HG03095 (cell line): Measurements from ENCODE around the gene PCP4.
"Not testable (repeated sequence)": the region's sequence is repeated elsewhere in the genome, so short reads cannot be mapped to it uniquely, and the experiment has no call there.

Experiments used
- ATAC-seq: cut with Tn5 transposase; IDR thresholded peaks from one replicate; pipeline ENCODE4 v1.9.1; 2021; ENCODE audit warnings: moderate library complexity; ENCODE audit not compliant: unreplicated experiment

Gene PCP4

DNA sequence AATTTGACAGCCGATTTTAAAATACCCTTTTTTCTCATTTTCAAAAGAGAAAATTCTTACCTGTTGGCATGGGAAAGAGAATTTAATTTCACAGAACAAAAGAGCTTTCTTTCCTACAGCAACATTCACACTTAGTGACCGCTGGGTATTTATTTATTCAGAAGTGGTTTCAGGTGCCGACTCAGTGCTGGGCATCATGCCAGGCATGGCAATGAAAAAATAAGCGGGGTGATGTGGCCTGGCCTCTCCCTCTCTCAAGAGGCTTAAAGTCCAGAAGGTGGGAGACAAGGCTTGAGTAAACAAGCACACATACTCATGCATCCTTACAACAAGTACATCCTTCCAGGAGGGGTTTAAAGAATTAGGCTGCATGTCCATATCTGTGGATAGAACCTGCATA lies 4.1 kb upstream of the PCP4 start:
- ATAC-seq, result no peak

DNA sequence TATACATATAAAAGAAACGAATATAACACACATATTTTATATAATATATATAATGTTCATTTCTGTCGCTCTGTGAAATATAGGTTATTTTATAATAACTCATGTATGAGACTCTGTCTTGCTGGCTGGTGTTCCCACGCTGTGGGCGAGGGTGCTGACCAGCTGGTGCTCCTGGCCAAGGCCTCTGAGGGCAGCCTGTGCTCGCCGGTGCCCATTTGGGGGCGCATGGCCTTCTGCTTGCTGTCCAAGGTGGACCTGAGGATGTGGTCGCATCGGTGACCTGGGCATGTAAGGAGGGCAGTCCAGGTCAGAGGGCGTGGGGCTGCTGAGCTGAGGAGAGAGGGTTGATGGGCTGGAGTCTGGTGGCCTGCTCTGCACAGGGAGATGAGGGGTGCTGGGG lies 1.1 kb upstream of the PCP4 start:
- ATAC-seq, result no peak

- no peak for ATAC-seq
These were observed 2.0 kb downstream of the PCP4 start for GRCh38 chr21:39869141-39869818.

- no peak for ATAC-seq
These were observed 6.4 kb downstream of the PCP4 start for GRCh38 chr21:39873687-39874086.

- no peak for ATAC-seq
These were observed 7.0 kb downstream of the PCP4 start for GRCh38 chr21:39874206-39874605.

DNA sequence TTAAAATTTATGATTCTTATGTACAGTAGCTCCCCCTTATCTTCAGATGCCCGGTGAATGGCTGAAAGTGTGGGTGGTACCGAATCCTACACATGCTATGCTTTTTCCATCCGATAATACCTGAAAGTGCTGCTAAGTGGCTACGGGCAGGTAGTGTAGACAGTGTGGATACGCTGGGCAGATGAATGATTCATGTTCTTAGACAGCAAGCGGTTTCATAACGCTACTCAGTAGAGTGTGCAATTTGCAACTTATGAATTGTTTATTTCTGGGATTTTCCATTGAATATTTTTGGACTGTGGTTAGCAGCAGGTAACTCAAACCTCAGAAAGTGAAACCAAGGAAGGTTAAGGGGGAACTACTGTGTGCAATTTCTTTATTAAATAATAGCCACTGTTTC lies 7.5 kb downstream of the PCP4 start:
- ATAC-seq, result no peak

- ATAC-seq, result no peak
These were observed 14.4 kb downstream of the PCP4 start for GRCh38 chr21:39881661-39882060.

DNA sequence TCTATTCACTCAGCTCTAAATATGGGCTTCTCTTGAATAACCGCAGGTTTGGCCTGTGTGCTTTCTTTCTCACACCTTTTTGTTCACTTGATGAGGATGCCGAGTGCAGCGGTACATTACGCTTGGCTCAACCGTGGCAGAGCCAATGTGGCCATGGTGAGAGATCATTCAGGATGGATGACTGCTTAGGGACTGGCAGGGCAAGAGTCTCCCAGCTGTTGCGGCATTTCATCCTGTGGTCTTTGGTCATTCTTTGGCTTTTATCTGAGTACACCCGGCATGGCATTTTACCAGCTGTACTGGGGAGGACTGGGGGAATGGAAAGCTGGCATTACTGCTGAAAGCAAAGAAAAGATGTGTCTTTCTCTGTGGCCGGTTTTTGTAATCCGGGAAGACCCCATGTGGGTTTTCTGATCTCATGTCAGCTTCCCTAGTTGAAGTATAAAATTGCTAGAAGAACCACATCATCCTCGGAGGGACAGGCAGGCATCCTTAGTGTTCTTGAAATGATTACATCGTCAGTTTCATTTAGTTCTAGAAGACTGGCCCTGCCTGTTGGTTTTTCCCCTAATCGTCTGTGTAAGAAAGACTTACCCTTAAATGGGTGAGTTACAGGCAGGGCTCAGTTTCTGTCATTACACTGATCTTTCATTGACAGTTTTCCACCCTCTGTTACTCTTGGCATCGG lies 15.1 kb downstream of the PCP4 start:
- no peak for ATAC-seq

DNA sequence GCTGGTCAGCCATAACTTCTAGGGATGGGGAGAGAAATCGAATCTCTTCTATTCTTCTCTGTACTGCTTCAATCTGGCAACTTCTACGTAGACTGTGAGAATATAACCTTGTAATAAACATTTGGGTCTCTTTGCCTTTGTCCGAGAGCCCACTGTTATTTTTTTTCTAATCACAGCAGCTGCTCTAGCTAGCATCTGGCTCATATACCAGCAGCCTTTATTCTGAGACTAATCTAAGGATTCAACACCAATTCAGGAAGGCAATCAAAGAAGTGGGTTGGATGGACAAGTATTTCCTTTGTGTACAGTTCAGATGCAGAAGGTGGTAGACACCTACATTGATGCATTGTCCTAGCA lies 15.6 kb downstream of the PCP4 start:
- no peak for ATAC-seq

DNA sequence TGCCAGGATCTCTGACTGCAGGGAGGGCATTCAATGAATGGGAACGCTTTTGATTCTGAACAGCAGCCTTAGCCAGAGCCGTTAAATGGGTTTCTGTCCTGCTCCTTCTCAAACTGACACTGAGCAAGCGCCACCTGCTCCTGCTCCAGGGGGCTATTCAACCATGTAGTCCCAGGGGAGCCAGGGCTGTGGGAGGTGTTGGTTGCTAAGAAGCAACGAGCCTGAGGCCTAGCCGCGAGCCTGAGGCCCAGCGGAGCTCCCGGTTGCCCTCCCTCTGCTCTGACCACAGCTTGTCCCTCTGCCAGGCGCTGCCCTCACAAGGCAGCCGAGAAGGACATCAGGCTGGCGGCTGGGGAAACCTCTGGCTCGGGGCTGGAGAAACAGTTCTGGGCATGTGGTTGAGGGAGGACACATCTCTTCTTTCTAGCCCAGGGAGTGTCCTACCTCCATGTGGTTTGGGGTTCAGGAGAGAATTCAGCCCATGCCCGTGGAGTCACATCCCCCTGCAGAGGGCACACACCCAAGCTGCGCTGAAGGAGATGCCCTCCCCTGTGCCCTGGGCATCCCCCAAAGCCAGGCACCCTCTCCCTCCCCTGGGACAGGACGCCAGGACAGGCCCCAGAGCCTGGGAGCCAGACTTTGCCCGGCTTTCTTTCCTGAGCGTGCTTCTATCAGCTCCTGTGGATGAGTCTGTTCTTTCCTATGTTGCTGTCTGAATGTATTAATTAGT lies 18.0 kb downstream of the PCP4 start:
- ATAC-seq, result no peak

DNA sequence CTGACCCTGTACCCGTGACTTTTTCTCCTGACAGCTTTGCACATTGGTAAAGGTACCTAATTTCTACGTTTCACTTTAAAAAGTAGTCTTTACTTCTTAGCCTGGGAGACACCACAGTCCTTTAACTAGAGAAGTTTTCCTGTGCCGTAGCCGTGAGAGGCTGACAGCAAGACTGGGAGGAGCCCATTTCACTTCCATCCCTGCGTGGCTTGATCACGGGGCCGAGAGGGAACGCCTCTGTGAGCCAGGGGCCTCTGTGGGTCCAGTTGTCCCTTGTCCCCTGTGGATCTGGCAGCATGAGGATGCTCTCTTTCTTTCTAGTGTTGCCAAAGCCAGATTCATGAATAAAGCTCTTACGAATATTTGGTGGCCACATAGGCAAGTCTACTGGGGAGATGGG lies 21.6 kb downstream of the PCP4 start:
- ATAC-seq, result no peak

DNA sequence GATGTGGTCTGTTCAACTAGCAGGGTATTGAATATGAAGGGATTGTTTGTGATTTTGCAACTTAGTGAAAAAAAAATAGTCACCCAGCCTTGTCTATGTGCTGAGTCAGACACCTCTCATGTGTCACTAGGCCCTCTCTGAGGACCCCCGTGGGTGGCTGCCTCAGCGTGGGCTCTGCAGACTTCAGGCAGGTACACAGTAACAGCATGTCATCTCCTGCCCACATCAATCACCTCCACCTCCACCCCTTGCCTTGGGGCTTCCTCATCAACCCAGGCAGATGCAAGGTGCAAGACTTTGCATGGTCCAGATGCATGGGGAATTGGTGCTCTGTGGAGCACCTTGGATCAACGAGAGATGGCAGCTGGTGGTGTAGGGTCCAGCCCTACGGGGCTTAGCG lies 23.9 kb downstream of the PCP4 start:
- ATAC-seq, result no peak

- ATAC-seq, result not testable (repeated sequence)
These were observed 24.6 kb downstream of the PCP4 start for GRCh38 chr21:39891863-39892262.

DNA sequence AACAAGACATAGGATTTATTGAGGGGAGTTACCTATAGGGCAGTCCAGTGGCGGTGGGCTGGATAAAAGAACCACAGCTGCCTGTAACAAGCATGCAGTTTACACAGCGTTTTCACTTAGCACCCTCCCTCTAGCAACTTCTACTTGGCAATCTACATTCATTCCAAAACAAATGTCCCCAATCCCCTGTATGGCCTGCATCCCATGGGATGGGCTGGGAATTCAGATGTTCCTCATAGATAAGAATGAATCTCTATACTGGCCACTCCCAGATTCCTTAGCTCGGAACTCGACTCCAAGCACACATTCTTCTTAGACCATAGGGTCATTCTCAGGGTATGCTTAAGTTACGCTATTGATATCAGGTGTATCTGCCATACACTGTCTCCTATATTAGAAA lies 33.3 kb downstream of the PCP4 start:
- no peak for ATAC-seq

- no peak for ATAC-seq
These were observed 33.7 kb downstream of the PCP4 start for GRCh38 chr21:39900911-39901310.

DNA sequence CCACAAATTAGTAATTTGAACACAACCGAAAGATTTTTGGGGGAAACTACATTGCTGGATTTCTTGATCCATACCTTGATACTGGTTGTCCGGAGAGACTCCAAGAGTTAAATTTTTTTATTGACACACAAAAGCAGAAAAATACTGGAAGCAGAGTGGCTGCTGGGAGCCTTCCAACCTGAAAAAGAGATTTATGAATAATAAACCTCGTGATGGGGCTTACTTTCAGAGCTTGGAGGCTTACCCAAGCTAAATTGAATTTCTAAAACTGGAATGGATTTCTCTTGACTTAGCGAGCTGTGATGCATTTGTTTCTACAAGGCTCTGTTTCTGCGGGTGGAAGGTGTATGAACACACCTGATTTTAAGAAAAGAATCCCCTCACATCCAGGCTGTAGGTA lies 35.7 kb downstream of the PCP4 start:
- ATAC-seq, result no peak

DNA sequence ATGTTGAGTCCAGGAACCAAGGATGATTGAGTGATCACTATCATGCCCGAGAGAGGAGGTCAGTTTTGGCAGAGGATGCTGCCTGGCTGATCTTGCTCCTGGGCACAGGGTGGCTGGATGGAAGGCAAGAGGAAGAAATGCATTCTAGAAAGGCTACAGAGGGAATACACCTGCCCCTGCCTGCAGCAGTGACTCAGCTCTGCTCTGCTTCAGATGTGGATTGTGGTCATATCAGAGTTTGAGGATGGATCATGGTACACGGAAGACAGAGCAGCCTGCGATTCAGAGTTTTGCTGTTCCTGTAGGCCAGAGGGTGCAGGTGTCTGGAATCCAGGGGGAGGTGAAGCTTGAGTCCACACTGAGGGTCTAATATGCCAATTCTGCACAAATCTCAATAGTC lies 37.2 kb downstream of the PCP4 start:
- no peak for ATAC-seq

DNA sequence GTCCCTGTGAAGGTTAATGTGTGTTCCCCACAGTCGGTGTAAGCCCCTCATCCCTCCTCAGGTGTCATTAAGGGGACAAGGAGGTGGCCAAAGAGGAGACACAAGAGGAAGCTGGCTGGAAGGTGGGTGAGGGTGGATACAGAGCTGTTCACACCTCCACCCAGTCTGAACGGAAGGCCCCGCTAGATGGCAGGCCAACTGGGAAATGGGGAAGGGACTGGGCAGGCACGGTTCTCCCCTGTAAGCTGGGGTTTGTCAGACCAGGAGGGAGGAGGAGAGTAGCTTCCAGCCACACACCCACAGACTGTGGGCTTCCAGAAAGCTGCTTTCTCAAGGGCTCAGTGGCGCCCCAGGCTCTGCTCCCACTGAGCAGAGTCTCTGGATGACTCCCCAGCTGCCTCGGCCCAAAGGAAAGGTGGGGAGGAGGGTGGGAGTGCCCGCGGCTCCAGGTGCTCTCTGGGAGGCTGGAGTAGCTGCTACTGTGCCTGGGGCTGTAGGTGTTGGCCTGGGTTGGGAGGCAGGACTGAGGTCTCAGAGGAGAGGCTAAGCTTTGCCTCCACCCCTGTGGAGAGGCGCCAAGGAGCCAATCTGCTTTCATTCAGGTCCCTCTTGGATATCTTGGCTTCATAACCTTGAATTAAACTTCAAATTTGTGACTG lies 41.2 kb downstream of the PCP4 start:
- ATAC-seq, result no peak

DNA sequence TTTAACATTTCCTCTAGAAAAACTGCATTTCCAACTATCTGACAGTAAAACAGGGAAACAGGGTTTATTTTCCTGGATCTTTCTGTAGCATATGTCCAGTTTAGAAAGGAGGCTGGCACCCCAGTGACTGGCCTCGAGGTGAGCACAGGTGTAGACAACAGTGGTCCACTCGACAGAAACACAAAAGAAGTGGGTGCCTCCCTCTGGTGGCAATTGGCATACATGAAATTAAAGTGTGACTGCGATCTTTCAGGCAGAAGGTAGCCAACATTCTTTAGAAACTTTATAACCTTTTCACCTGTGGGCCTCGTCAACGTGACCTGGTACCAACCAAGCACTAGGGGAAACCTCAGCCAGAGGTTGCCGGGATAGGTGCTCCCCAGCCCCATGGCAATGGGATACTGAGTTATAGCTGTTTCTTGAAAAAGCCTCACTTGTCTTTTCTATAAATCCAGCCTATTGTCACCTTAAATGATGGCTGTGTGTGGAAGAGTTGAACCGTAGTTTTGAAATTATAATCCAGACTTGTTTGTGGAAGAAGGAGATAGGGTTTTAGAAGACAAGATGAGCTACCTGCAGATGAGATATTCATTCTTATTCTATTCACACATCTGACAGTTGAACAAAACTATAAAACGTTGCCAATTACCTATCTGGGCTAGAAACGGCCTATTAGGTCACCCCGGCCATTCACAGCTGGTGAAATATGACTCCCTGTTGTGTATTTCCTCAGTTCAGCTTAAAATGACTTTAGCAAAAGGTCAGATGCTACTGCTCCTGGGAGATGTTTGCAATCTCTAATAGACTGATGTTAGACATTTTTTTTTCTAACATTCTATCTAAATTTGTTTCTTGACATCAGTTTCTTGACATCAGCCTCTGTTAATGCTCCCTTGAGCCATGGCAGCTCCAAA lies 44.3 kb downstream of the PCP4 start:
- no peak for ATAC-seq

- no peak for ATAC-seq
These were observed 46.6 kb downstream of the PCP4 start for GRCh38 chr21:39913706-39914305.
